EH (cell line): ENCODE results near the gene EVI5L.

Experiments used
- DNase-seq: peaks from one replicate; pipeline ENCODE4 v3.0.0-alpha.2; 2015; ENCODE audit warnings: low read depth

The EVI5L gene

GRCh38 chr19:7912697-7913564 is 82.9 kb downstream of the EVI5L start:
- DNase-seq: no peak

- no peak for DNase-seq
These were observed 83.6 kb downstream of the EVI5L start for GRCh38 chr19:7913652-7914051.

GRCh38 chr19:7914099-7914498 is 84.1 kb downstream of the EVI5L start:
- DNase-seq: no peak
